Keratinocyte (primary cell): Measurements from ENCODE around the gene WNT3. TPM values are rescaled to one million over a fixed set of nuclear protein-coding genes. Genes with fewer than 3 reads are reported as not detected.

Experiments used
- polyA plus RNA-seq, 5 experiments: library from polyadenylated mRNA; depleted of rRNA in 3 of 5; stranded (reverse) in 3 of 5; stranded (forward) in 1 of 5; unstranded in 1 of 5; fragments of >200 nt; gene quantifications; 1 replicate in 1 of 5; 2 replicates in 3 of 5; 3 replicates in 1 of 5; pipeline versions ENCODE4 v1.2.1 to v1.2.3, GENCODE V29; 2011 to 2012; ENCODE audit warnings: missing spikeins in 2 of 5, low read depth in 1 of 5, low replicate concordance in 1 of 5

The WNT3 gene
- polyA plus RNA-seq, 1 donor (not counting 4 experiments of a cell fraction or from before 2014, with no cell fraction given) = 1.9 TPM

Other genes with a start within 250 kb of the WNT3 start
- gene ARL17A, start 239.0 kb downstream of the WNT3 start, polyA plus RNA-seq = 4.0 to 9.1 TPM (median 7.0 TPM) in 3 replicates
- 24.6 to 32.3 TPM (median 29.7 TPM) in 3 replicates for gene NSF, start 228.0 kb downstream of the WNT3 start, polyA plus RNA-seq
- 0.12 TPM in 1 of 3 replicates, not detected in the others for gene WNT9B, start 32.9 kb upstream of the WNT3 start, polyA plus RNA-seq
- gene GOSR2, start 104.5 kb upstream of the WNT3 start, polyA plus RNA-seq = 48.6 to 52.4 TPM (median 51.8 TPM) in 3 replicates
- not detected in 3 replicates for gene RPRML, start 160.6 kb upstream of the WNT3 start, polyA plus RNA-seq